Omental fat pad (tissue), 4 donors: ENCODE measurements around the gene DLEC1. TPM values are rescaled to one million over a fixed set of nuclear protein-coding genes. Genes with fewer than 3 reads are reported as not detected.

ENCODE experiments used
- ATAC-seq: fragments of 150-250 bp; one replicate; pipeline ENCODE4 v1.9.1; 2016; ENCODE audit warnings: mild to moderate bottlenecking, moderate library complexity; ENCODE audit not compliant: low FRiP score
- DNase-seq: peaks from one replicate; pipeline ENCODE4 v3.0.0-alpha.2; 2019; ENCODE audit warnings: low spot score
- total RNA-seq, 4 donors: library from RNA; depleted of rRNA; stranded (reverse); fragments of >200 nt; gene quantifications; one replicate each; pipeline ENCODE4 v1.1.0, GENCODE V29; 2016
- TF ChIP-seq, protein P1 (sequence below), 3 donors: fragments of 450-650 bp; IDR thresholded peaks; one replicate each; pipeline ENCODE4 v1.5.1; 2016 to 2017; ENCODE audit warnings: antibody characterized with exemption in 3 of 3, mild to moderate bottlenecking in 3 of 3, moderate library complexity in 2 of 3

DLEC1 gene
- total RNA-seq, 4 donors from 2014 or later, result 0.47 to 5.5 (median 1.4) TPM

- TF ChIP-seq, protein P1, sequence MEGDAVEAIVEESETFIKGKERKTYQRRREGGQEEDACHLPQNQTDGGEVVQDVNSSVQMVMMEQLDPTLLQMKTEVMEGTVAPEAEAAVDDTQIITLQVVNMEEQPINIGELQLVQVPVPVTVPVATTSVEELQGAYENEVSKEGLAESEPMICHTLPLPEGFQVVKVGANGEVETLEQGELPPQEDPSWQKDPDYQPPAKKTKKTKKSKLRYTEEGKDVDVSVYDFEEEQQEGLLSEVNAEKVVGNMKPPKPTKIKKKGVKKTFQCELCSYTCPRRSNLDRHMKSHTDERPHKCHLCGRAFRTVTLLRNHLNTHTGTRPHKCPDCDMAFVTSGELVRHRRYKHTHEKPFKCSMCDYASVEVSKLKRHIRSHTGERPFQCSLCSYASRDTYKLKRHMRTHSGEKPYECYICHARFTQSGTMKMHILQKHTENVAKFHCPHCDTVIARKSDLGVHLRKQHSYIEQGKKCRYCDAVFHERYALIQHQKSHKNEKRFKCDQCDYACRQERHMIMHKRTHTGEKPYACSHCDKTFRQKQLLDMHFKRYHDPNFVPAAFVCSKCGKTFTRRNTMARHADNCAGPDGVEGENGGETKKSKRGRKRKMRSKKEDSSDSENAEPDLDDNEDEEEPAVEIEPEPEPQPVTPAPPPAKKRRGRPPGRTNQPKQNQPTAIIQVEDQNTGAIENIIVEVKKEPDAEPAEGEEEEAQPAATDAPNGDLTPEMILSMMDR (IDR thresholded peaks at IDR 0.05), result no peak
- ATAC-seq (no peak), DNase-seq (no peak)
Observed at GRCh38 chr3:38088126-38089078, 49.4 kb downstream of the DLEC1 start.

- TF ChIP-seq, protein P1 (IDR thresholded peaks at IDR 0.05), result no peak
- DNase-seq (no peak), ATAC-seq (no peak)
Observed at GRCh38 chr3:38089163-38089562, 50.2 kb downstream of the DLEC1 start.

GRCh38 chr3:38090453-38090852 is 51.4 kb downstream of the DLEC1 start:
- ATAC-seq (no peak), DNase-seq (no peak)
- TF ChIP-seq, protein P1 (IDR thresholded peaks at IDR 0.05), result no peak

GRCh38 chr3:38094999-38095398 is 56.0 kb downstream of the DLEC1 start:
- ATAC-seq, result no peak
- no peak for DNase-seq
- TF ChIP-seq, protein P1 (IDR thresholded peaks at IDR 0.05), result no peak

DNA sequence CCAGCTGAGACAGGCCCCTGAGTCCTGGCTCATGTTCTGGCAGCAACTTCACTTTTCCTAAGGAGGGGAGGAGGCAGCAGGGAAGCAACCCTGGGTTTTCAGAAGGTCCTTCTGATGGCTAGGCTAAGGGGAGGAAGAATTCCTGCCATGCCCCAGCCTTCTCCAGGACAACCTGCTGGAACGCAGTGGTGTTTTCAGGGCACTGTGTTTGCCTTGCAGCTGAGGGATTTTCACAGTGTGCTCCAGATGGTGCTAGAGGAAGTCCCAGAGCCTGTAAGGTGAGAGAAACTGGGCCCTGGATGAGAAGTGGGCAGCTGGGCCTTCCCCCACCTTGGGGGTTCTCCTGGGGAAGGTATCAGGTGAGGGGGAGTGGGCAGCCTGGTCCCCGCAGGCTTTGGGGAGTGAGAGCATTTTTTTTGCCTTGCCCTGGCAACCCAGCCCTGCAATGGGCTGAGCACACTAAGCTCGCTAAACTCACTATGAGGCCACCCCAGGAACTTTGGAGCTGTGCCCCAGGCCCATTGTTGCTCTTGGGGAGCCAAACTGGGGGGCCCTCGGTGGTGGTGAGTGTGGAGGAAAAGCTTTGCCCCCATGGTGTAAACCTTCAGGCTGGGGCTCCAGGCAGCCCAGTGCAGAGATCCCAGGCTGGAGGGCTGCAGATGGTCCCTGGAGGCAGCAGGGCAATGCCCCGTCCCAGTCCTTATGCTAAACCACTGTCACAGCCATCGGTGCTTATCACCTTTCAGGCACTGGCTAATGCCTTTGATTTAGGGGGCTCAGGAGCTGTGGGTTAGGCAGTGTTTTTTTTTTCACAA is 56.9 kb downstream of the DLEC1 start:
- TF ChIP-seq, protein P1 (IDR thresholded peaks at IDR 0.05), result no peak
- ATAC-seq (no peak), DNase-seq (no peak)

DNA sequence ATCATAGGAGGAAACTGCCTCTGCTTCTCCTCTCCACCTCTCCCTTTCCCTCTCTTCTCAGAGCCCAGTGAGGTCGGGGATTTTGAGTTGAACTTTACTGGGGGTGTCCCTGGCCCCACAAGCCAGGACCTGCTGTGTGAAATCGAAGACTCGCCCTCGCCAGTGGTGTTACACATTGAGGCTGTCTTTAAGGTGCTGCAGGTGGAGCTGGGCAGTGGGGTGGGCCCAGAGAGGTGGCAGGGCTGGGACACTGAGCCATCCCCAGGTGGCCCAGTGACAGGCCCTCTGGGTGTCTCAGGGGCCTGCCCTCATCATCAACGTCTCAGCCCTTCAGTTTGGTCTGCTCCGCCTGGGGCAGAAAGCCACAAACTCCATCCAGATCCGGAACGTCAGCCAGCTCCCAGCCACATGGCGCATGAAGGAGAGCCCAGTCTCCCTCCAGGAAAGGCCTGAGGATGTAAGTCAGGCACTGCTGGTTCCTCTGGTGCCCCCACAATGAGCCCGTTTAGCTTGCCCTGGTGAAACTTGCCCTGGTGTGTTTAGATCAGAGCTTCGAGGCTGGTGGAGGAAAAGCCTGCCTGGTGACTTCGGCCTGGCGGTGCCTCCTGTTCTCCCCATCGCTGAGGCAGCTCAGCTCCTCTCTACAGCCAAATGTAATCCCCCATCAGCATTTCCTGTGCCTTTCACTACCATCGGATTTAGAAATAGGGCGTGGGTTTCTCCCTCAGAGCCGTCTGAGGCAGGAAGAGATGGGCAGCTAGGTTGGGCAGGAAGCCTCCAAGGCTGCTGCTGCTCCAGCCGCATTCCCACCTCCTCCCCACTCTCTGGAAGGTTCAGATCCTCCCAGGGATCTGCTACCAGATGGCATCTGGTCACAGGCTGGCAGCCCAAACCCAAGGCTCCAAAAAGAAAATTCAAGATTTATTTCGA is 58.7 kb downstream of the DLEC1 start:
- TF ChIP-seq, protein P1 (IDR thresholded peaks at IDR 0.05), result no peak
- DNase-seq, result no peak
- ATAC-seq, result no peak
